ENCODE results near the gene ICE1. TPM values are rescaled to one million over a fixed set of nuclear protein-coding genes. Genes with fewer than 3 reads are reported as not detected.
"Not testable (repeated sequence)": the region's sequence is repeated elsewhere in the genome, so short reads cannot be mapped to it uniquely, and the experiment has no call there.

Gene ICE1
- total and polyA plus RNA-seq, 10 donors, result 4.9 to 42.7 (median 31.3) TPM

DNA sequence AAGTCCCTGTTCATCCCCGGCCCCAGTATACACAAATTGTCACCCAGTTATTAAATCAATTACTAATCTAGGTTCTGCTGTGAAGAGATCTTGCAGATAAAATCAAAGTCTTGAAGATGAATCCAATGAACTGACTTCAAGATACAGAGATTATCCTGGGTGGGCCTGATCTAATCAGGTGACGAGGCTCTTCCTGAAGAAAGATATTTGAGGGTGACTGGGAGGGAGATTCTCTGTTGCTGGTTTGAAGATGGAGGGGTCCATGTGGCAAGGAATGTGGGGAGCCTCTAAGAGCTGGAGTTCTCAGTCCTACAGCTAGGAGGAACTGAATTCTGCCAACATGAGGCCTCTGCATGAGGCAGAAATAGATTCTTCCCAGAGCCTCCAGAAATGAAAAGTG lies 36.1 kb upstream of the ICE1 start:
- intact Hi-C loops (cut with DNase I; ENCODE audit: low total_unique reads), result no loop called here
- 90 to 98% (median 95%) methylated on average over 2 of the region's 2 CpGs for WGBS, 5 donors

DNA sequence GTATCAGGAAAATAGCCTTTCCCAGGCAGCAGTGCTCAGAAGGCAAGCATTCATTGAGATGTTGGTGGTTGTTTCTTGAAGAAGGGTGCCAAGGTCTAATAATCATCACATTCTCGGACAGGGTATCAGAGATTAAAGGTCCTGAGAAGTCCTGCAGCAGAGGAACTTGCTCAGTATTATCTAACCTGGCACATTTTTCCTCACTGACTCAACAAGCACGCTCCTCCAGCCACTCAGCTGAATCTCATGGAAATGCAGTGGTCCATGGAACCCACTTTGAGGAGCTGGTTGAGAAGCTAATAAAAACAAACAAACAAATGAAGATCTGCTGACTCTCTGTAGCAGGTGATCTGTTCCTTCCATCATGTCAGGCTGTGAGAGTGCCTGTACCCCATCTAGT lies 35.3 kb upstream of the ICE1 start:
- peaks cover 0 to 6% (median 0%) of the 10 kb centered on the region in 6 donors for H3K36me3 ChIP-seq
- intact Hi-C loops (cut with DNase I; ENCODE audit: low total_unique reads), result no loop called here
- no peaks in the 10 kb centered on the region for H3K4me1 ChIP-seq
- H3K27me3 ChIP-seq (replicated peaks in 1 of 7), result no peaks in the 10 kb centered on the region
- no peak for TF ChIP-seq POLR2A (IDR thresholded peaks at IDR 0.05)
- TF ChIP-seq, protein P1, sequence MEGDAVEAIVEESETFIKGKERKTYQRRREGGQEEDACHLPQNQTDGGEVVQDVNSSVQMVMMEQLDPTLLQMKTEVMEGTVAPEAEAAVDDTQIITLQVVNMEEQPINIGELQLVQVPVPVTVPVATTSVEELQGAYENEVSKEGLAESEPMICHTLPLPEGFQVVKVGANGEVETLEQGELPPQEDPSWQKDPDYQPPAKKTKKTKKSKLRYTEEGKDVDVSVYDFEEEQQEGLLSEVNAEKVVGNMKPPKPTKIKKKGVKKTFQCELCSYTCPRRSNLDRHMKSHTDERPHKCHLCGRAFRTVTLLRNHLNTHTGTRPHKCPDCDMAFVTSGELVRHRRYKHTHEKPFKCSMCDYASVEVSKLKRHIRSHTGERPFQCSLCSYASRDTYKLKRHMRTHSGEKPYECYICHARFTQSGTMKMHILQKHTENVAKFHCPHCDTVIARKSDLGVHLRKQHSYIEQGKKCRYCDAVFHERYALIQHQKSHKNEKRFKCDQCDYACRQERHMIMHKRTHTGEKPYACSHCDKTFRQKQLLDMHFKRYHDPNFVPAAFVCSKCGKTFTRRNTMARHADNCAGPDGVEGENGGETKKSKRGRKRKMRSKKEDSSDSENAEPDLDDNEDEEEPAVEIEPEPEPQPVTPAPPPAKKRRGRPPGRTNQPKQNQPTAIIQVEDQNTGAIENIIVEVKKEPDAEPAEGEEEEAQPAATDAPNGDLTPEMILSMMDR (IDR thresholded peaks at IDR 0.05 in 8 of 11, conservative IDR thresholded peaks at IDR 0.05 in 3 of 11), result no peak
- no peak for TF ChIP-seq POLR2AphosphoS5 (IDR thresholded peaks at IDR 0.05)
- H3K4me3 ChIP-seq, result no peak overlapping the region
- no peak for DNase-seq
- peaks cover 0 to 3% (median 0%) of the 10 kb centered on the region in 8 donors for H3K9me3 ChIP-seq
- no peak overlapping the region for H3K27ac ChIP-seq
- WGBS, 5 donors, result 74 to 90% (median 84%) methylated on average over 2 of the region's 2 CpGs

More for the DNA sequence above, 36.1 kb upstream of the ICE1 start:
- Histone ChIP-seq H3K4me3 (no peak overlapping the region), H3K9me3 (peaks cover 0 to 3% (median 0%) of the 10 kb centered on the region in 8 donors), H3K4me1 (no peaks in the 10 kb centered on the region), H3K27ac (no peak overlapping the region), H3K36me3 (peaks cover 0 to 6% (median 0%) of the 10 kb centered on the region in 6 donors), H3K27me3 (replicated peaks in 1 of 7) (no peaks in the 10 kb centered on the region)
- DNase-seq, result no peak
- TF ChIP-seq POLR2AphosphoS5 (IDR thresholded peaks at IDR 0.05) (no peak), POLR2A (IDR thresholded peaks at IDR 0.05) (no peak)
- TF ChIP-seq, protein P1 (IDR thresholded peaks at IDR 0.05 in 8 of 11, conservative IDR thresholded peaks at IDR 0.05 in 3 of 11), result no peak

DNA sequence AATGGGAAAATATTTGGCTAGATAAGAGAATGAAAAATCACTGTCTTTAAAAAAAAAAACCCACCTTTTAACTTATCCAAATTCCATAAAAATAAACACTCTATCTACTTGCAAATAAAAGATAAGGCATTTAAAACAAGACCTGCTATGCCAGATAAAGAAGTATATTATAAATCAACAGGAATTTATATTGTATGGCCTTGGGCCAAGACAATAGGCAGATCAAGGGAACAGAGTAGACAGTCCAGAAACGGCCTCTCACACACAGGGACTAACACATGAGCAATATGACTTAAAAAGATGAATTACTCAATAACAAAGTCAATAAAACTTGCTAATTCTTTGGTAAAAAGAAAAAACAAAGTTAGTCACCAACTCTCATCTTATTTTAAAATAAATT lies 34.7 kb upstream of the ICE1 start:
- TF ChIP-seq POLR2AphosphoS5 (IDR thresholded peaks at IDR 0.05), result no peak
- TF ChIP-seq POLR2A (IDR thresholded peaks at IDR 0.05), result no peak
- TF ChIP-seq, protein P1 (IDR thresholded peaks at IDR 0.05 in 8 of 11, conservative IDR thresholded peaks at IDR 0.05 in 3 of 11), result no peak
- Histone ChIP-seq H3K27ac (no peak overlapping the region), H3K36me3 (peaks cover 0 to 6% (median 0%) of the 10 kb centered on the region in 6 donors), H3K27me3 (replicated peaks in 1 of 7) (no peaks in the 10 kb centered on the region), H3K9me3 (peaks cover 0 to 3% (median 0%) of the 10 kb centered on the region in 8 donors), H3K4me3 (no peak overlapping the region), H3K4me1 (no peaks in the 10 kb centered on the region)
- intact Hi-C loops (cut with DNase I; ENCODE audit: low total_unique reads), result no loop called here
- DNase-seq, result no peak
- 37 to 69% (median 49%) methylated on average over 1 of the region's 1 CpG for WGBS, 5 donors

DNA sequence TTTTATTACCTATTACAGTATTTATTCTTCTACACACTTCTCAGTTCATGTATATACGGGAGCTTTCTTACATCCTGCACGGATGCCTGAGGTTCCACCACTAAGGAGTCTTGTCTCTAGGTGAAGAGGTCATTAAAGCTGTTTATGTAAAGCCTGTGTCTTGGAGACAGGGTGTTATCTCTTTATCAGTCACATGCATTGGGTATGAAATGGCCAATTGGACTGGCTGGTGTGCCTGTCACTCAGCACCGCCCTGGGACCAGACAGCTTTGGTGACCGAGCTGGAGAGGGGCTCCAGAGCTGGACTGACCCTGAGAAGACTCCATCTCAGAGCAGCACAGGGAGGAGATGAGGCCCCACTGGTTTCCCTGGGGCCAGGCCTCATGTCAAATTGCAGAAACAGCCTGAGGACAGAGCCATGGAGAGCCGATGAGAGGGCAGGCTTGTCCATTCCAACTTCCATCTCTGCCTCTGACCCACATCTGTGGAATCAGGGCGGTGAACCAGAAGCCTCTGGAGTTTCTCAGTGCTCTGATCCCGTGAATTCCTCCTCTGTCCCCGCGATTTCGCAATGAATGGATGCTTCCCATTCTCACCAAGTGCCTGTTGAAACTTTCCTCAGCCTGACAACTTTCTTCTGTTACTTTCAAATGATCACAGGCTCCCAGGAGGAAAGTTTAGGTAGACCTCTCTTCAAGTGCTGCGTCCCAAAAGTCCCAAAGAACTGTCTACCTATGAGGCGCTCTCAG lies 32.2 kb upstream of the ICE1 start:
- intact Hi-C loops (cut with DNase I; ENCODE audit: low total_unique reads), result not testable (repeated sequence)
- 87 to 94% (median 90%) methylated on average over 9 to 12 of the region's 12 CpGs for WGBS, 5 donors

DNA sequence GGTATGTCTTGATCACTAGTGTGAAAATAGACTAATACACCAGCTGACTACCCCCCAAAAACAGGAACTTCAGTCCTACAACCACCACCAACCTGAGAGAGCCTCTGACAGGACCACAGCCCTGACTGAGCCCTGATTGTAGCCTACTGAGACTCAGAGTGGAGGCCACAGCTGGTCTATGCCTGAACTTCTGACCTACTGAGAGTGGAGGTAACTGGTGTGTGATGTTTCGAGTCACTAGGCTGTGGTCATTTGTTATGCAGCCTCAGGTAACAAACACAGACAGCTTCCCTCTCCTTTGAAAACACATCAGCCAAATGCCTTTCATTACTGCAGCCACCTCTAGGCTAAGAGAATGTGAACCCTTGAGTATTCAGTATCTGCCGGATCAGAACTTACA lies 30.0 kb upstream of the ICE1 start:
- H3K27ac ChIP-seq; H3K4me1 ChIP-seq; DNase-seq; H3K4me3 ChIP-seq; intact Hi-C loops (cut with DNase I; ENCODE audit: low total_unique reads); H3K9me3 ChIP-seq; H3K27me3 ChIP-seq (replicated peaks in 1 of 7); H3K36me3 ChIP-seq: not testable (repeated sequence)
- 80 to 95% (median 91%) methylated on average over 2 of the region's 2 CpGs for WGBS, 5 donors

More for the DNA sequence above, 32.2 kb upstream of the ICE1 start:
- DNase-seq; H3K9me3 ChIP-seq; H3K4me3 ChIP-seq; H3K27me3 ChIP-seq (replicated peaks in 1 of 7); H3K27ac ChIP-seq; H3K4me1 ChIP-seq; H3K36me3 ChIP-seq: not testable (repeated sequence)

All from spleen (tissue), 11 donors.